ENCODE measurements around the gene SLC6A11.
A peak's percentile ranks its signal among the peaks of the same experiment; 100 is the strongest.

SLC6A11 gene

GRCh38 chr3:10981961-10982360 lies 165.9 kb downstream of the SLC6A11 start:
- H3K4me1 ChIP-seq: no peaks in the 10 kb centered on the region
- H3K4me3 ChIP-seq (ENCODE audit: low read depth, low read length): no peak overlapping the region
- DNase-seq: no peak
- H3K27me3 ChIP-seq: no peaks in the 10 kb centered on the region
- no peaks in the 10 kb centered on the region for H3K9me3 ChIP-seq
- no peaks in the 10 kb centered on the region for H3K36me3 ChIP-seq
- no peak for TF ChIP-seq CTCF (IDR thresholded peaks at IDR 0.05; ENCODE audit: low read depth, low read length)

GRCh38 chr3:10982782-10983181 lies 166.8 kb downstream of the SLC6A11 start:
- H3K4me1 ChIP-seq: no peaks in the 10 kb centered on the region
- TF ChIP-seq CTCF (IDR thresholded peaks at IDR 0.05; ENCODE audit: low read depth, low read length): no peak
- no peaks in the 10 kb centered on the region for H3K27me3 ChIP-seq
- no peaks in the 10 kb centered on the region for H3K36me3 ChIP-seq
- no peak overlapping the region for H3K4me3 ChIP-seq (ENCODE audit: low read depth, low read length)
- no peak for DNase-seq
- no peaks in the 10 kb centered on the region for H3K9me3 ChIP-seq

GRCh38 chr3:10983219-10983916 lies 167.3 kb downstream of the SLC6A11 start:
- Histone ChIP-seq H3K9me3 (no peaks in the 10 kb centered on the region), H3K36me3 (no peaks in the 10 kb centered on the region), H3K4me1 (no peaks in the 10 kb centered on the region), H3K27me3 (no peaks in the 10 kb centered on the region), H3K4me3 (ENCODE audit: low read depth, low read length) (no peak overlapping the region)
- TF ChIP-seq CTCF (IDR thresholded peaks at IDR 0.05; ENCODE audit: low read depth, low read length): peak; percentile 74
- DNase-seq: no peak

- no peak overlapping the region for H3K4me3 ChIP-seq (ENCODE audit: low read depth, low read length)
- no peak for TF ChIP-seq CTCF (IDR thresholded peaks at IDR 0.05; ENCODE audit: low read depth, low read length)
- H3K36me3 ChIP-seq: no peaks in the 10 kb centered on the region
- no peaks in the 10 kb centered on the region for H3K27me3 ChIP-seq
- no peaks in the 10 kb centered on the region for H3K4me1 ChIP-seq
- no peaks in the 10 kb centered on the region for H3K9me3 ChIP-seq
- DNase-seq: no peak
Measured at GRCh38 chr3:10984371-10984896, 168.4 kb downstream of the SLC6A11 start.

GRCh38 chr3:10985181-10985580 lies 169.2 kb downstream of the SLC6A11 start:
- no peaks in the 10 kb centered on the region for H3K27me3 ChIP-seq
- no peaks in the 10 kb centered on the region for H3K4me1 ChIP-seq
- no peak overlapping the region for H3K4me3 ChIP-seq (ENCODE audit: low read depth, low read length)
- DNase-seq: no peak
- no peaks in the 10 kb centered on the region for H3K36me3 ChIP-seq
- TF ChIP-seq CTCF (IDR thresholded peaks at IDR 0.05; ENCODE audit: low read depth, low read length): no peak
- no peaks in the 10 kb centered on the region for H3K9me3 ChIP-seq

GRCh38 chr3:10986592-10986991 lies 170.6 kb downstream of the SLC6A11 start:
- Histone ChIP-seq H3K4me3 (ENCODE audit: low read depth, low read length) (no peak overlapping the region), H3K9me3 (no peaks in the 10 kb centered on the region), H3K4me1 (no peaks in the 10 kb centered on the region), H3K27me3 (no peaks in the 10 kb centered on the region; the same call in 1 of the 2 replicates), H3K36me3 (no peaks in the 10 kb centered on the region)
- TF ChIP-seq CTCF (IDR thresholded peaks at IDR 0.05; ENCODE audit: low read depth, low read length): no peak
- no peak for DNase-seq

Data from BE2C (cell line).